B cell (primary cell): ENCODE measurements around the gene COQ9.

Experiments used
- CTCF ChIP-seq: fragments of 200-600 bp; IDR thresholded peaks from one replicate; pipeline ENCODE4 v1.8.0; 2022; ENCODE audit warnings: antibody characterized with exemption, mild to moderate bottlenecking
- EZH2 ChIP-seq: IDR thresholded peaks from 2 replicates; pipeline ENCODE4 v1.6.1; 2012; ENCODE audit warnings: borderline replicate concordance, low read depth, mild to moderate bottlenecking, moderate library complexity, low read length; ENCODE audit not compliant: insufficient read depth, poor library complexity, severe bottlenecking

GRCh38 chr16:57503366-57503765 lies 56.1 kb downstream of the COQ9 start:
- TF ChIP-seq CTCF (no peak), EZH2 (no peak)
